GM18873 (cell line): Measurements from ENCODE around the gene SCAP.
"Not testable (repeated sequence)": the region's sequence is repeated elsewhere in the genome, so short reads cannot be mapped to it uniquely, and the experiment has no call there.

ENCODE experiments used
- ATAC-seq: cut with Tn5 transposase; IDR thresholded peaks from one replicate; pipeline ENCODE4 v1.9.1; 2021; ENCODE audit warnings: mild to moderate bottlenecking, moderate library complexity, moderate number of reproducible peaks; ENCODE audit not compliant: unreplicated experiment, low FRiP score

SCAP gene

GRCh38 chr3:47482366-47482765 lies 6.6 kb upstream of the SCAP start:
- ATAC-seq: no peak

GRCh38 chr3:47481763-47482162 lies 6.0 kb upstream of the SCAP start:
- ATAC-seq: not testable (repeated sequence)

- not testable (repeated sequence) for ATAC-seq
Measured at GRCh38 chr3:47480267-47480666, 4.5 kb upstream of the SCAP start.

- no peak for ATAC-seq
Measured at GRCh38 chr3:47479826-47480160, 4.1 kb upstream of the SCAP start.

GRCh38 chr3:47478022-47478421 lies 2.3 kb upstream of the SCAP start:
- ATAC-seq: no peak

GRCh38 chr3:47476644-47477199 lies 981 bp upstream of the SCAP start:
- no peak for ATAC-seq

- no peak for ATAC-seq
Measured at GRCh38 chr3:47476330-47476626, 537 bp upstream of the SCAP start.

GRCh38 chr3:47475029-47475569 lies 642 bp downstream of the SCAP start:
- no peak for ATAC-seq

GRCh38 chr3:47473391-47473790 lies 2.4 kb downstream of the SCAP start:
- ATAC-seq: no peak

- ATAC-seq: no peak
Measured at GRCh38 chr3:47469616-47470015, 6.1 kb downstream of the SCAP start.

- not testable (repeated sequence) for ATAC-seq
Measured at GRCh38 chr3:47468315-47468714, 7.4 kb downstream of the SCAP start.

GRCh38 chr3:47464588-47464987 lies 11.2 kb downstream of the SCAP start:
- ATAC-seq: no peak

- not testable (repeated sequence) for ATAC-seq
Measured at GRCh38 chr3:47459534-47460085, 16.1 kb downstream of the SCAP start.

GRCh38 chr3:47456984-47457383 lies 18.8 kb downstream of the SCAP start:
- no peak for ATAC-seq

- no peak for ATAC-seq
Measured at GRCh38 chr3:47455806-47456452, 19.8 kb downstream of the SCAP start.

- no peak for ATAC-seq
Measured at GRCh38 chr3:47452453-47453215, 23.1 kb downstream of the SCAP start.

GRCh38 chr3:47444103-47444502 lies 31.6 kb downstream of the SCAP start:
- no peak for ATAC-seq

GRCh38 chr3:47443611-47443995 lies 32.1 kb downstream of the SCAP start:
- ATAC-seq: no peak

- no peak for ATAC-seq
Measured at GRCh38 chr3:47441796-47442551, 33.8 kb downstream of the SCAP start.

- no peak for ATAC-seq
Measured at GRCh38 chr3:47440131-47440530, 35.6 kb downstream of the SCAP start.

GRCh38 chr3:47436180-47436579 lies 39.6 kb downstream of the SCAP start:
- ATAC-seq: no peak
